ENCODE results near the gene ETV2.
"Not testable (repeated sequence)": the region's sequence is repeated elsewhere in the genome, so short reads cannot be mapped to it uniquely, and the experiment has no call there.

The ETV2 gene, protein sequence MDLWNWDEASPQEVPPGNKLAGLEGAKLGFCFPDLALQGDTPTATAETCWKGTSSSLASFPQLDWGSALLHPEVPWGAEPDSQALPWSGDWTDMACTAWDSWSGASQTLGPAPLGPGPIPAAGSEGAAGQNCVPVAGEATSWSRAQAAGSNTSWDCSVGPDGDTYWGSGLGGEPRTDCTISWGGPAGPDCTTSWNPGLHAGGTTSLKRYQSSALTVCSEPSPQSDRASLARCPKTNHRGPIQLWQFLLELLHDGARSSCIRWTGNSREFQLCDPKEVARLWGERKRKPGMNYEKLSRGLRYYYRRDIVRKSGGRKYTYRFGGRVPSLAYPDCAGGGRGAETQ

DNA sequence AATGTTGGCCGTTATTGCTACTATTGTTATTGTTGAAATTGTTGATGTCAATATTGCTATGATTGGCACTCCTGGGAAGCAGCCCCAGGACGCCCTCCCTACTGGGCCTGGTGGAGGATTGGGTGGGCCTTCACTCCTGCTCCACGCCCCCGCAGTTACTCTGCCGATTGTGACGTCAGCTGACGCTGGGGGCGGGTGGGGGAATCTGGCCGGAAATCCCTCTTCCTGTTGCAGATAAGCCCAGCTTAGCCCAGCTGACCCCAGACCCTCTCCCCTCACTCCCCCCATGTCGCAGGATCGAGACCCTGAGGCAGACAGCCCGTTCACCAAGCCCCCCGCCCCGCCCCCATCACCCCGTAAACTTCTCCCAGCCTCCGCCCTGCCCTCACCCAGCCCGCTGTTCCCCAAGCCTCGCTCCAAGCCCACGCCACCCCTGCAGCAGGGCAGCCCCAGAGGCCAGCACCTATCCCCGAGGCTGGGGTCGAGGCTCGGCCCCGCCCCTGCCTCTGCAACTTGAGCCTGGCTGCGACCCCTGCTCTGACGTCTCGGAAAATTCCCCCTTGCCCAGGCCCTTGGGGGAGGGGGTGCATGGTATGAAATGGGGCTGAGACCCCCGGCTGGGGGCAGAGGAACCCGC lies at the start of gene ETV2:
Gene ETV2, plus strand, starts transcription at position 231 of the 637 bp plus-strand sequence. CDS start 716 bp downstream, outside the sequence.
- peak; percentile 57 for DNase-seq

DNA sequence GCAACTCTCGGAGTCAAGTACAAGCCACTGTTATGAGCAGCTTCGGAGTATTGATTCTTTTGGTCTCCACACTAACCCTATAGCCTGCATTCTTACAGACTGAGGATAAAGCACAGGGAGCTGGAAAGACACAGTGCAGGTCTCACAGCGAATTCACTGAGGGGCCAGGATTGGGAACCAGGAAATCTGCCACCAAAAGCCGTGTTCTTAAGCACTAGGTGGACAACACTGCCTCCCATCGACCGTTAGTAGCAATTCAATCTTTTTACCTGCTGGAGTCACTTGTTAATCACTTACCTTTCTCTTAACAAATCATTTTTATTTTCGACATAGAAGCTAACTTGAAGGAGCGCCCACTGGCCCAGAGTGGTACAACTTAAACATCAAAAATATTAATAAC lies 49.3 kb upstream of the ETV2 start:
- no peak for DNase-seq

DNA sequence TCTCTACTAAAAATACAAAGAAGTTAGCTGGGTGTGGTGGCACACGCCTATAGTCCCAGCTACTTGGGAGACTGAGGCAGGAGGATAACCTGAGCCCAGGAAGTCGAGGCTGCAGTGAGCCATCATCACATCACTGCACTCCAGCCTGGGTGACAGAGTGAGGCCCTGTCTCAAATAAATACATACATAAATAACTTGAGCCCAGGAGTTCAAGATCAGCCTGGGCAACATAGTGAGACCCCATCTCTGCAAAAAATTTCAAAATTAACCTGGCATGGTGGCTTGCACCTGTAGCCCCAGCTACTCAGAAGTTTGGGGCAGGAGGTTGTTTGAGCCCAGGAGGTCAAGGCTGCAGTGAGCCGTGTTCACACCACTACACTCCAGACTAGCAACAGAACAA lies 46.5 kb upstream of the ETV2 start:
- not testable (repeated sequence) for DNase-seq

DNA sequence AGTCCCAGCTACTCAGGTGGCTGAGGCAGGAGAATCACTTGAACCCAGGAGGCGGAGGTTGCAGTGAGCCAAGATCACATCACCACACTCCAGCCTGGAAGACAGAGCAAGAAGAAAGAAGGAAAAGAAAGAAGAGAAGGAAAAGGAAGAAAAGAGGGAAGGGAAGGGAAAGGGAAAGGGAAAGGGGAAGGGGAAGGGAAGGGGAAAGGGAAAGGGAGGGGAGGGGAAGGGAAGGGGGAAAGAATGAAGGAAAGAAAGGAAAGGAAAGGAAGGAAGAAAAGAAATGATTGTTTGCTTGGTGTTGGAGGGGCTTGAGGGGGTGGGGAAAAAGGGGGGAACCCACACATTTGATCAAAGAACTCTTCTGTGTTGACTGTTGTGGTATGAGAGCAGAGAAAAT lies 45.6 kb upstream of the ETV2 start:
- DNase-seq: no peak

DNA sequence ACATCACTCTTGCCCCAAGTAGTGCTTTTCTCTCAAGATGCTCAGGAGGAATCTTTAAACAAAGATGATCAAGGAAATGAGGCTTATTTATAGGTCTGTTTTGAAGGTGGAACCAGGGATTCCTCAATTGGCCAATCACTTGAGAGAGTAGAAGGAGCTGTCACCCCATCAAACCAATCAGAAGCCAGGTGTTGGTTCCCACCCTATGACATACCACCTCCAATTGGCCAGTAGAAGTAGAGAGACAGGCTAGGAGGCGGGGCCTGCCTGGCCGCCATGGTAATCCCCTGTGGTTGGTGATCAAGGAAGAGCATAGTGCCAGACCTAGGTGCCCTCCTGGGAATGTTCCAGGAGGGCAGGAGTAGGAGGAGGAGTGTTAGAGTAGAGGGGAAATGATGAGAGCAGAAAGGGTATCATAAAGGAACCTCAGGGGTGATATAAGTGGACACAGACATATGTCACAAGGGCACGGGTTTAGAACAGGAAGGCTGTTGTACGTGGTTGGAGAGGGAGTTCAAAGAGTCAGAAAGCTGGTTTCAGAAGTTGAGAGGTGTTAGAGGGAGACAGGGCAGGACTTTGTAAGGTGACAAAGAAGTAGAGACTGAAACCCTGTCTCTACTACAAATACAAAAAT lies 45.1 kb upstream of the ETV2 start:
- DNase-seq: no peak

DNA sequence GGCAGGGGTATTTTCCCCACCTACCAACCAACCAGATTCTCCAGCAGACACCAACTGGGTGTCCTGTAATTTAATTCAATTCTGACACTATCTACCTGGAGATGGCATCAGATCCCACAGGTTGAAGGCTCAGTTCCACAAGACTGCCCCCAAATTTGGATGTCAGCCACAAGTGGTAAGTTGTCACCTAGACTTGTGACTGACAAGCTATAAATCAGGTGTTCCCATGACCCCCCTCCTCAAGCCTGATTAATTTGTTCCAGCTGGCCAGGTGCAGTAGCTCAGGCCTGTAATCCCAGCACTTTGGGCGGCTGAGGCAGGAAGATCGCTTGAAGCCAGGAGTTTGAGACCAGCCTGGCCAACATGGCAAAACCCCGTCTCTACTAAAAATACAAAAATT lies 39.6 kb upstream of the ETV2 start:
- no peak for DNase-seq

DNA sequence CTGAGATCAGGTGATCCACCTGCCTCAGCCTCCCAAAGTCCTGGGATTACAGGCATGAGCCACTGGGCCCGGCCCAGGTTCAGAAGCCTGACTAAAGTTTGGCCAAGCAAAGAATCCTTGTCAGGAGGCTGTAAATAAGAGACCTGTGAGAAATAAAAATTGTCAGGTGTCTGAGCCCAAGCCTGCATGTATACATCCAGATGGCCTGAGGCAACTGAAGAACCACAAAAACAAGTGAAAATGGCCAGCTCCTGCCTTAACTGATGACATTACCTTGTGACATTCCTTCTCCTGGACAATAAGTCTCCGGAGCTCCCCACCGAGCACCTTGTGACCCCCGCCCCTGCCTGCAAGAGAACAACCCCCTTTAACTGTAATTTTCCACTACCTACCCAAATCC lies 37.1 kb upstream of the ETV2 start:
- DNase-seq: not testable (repeated sequence)

DNA sequence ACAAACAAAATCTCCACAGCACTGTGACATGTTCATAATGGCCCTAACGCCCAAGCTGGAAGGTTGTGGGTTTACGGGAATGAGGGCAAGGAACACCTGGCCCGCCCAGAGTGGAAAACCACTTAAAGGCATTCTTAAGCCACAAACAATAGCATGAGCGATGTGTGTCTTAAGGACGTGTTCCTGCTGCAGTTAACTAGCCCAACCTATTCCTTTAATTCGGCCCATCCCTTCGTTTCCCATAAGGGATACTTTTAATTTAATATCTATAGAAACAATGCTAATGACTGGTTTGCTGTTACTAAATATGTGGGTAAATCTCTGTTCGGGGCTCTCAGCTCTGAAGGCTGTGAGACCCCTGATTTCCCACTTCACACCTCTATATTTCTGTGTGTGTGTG lies 34.4 kb upstream of the ETV2 start:
- DNase-seq: not testable (repeated sequence)

DNA sequence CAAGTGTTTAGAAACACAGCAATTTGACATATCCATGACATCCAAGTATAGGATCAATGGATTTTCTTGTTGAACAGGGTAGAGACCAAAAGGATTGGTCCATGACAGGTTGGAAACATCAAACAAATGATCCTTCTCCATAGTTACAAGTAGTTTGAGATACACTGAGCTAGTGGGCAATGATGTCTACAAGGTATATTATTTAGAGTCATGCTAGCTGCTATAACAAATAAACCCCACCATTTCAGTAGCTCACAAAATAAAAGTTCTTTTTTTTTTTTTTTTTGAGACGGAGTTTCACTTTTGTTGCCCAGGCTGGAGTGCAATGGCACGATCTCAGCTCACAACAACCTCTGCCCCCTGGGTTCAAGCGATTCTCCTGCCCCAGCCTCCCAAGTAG lies 33.9 kb upstream of the ETV2 start:
- no peak for DNase-seq

DNA sequence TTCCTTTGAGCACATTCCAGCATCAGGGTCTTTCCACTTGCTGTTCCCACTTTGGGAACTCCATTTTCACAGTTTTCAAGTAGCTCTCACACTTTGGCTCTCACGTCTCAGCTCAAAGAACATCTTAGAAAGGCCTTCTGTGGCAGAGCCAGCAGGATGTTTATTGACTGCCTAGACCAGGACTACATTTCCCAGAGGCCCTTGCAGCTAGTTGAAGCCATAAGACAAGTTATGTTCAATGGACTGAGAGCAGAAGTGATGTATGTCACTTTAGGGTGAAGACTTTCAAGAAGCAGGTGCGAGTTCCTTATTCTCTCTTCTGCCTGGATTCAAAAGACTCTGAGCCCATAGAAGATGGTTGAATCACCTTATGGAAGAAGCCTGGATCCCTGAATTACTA lies 33.3 kb upstream of the ETV2 start:
- no peak for DNase-seq

DNA sequence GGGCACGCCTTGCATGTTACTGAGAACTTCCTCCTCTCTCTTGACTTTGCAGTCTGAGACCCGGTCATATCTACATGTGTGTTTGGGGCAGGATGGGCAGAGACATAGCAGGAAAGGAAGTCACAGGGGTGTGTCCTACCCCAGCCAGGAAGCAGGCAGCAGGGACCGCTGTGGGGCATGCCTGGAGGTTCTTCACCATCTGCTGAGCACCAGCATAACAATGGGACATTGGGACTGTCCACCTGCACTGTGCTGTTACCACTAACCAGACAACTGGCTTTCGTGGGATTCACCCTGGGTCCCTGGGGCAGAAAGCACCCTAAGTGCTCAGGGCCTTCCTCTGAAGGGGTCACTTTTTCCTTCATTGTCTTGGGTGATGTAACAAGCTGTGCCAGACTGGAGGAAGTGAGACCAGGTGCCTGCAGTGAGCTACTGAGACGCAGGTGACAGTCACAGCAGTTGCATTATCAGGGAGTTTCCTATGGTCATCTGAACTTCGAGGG lies 31.6 kb upstream of the ETV2 start:
- peak; percentile 68 for DNase-seq

DNA sequence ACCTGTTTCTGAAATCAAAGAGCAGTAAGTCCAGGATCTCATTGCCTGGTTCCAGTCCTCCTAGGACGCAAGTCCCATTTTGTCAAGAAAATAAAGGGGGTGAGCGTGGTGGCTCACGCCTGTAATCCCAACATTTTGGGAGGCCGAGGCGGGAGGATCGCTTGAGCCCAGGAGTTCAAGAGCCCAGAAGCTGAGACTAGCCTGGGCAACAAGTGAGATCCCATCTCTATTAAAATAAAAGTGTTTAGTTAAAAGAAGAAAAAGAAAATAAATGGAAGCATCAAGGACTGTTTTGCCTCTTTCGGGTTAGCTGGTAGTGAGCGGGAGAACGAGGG lies 29.4 kb upstream of the ETV2 start:
- DNase-seq: no peak

DNA sequence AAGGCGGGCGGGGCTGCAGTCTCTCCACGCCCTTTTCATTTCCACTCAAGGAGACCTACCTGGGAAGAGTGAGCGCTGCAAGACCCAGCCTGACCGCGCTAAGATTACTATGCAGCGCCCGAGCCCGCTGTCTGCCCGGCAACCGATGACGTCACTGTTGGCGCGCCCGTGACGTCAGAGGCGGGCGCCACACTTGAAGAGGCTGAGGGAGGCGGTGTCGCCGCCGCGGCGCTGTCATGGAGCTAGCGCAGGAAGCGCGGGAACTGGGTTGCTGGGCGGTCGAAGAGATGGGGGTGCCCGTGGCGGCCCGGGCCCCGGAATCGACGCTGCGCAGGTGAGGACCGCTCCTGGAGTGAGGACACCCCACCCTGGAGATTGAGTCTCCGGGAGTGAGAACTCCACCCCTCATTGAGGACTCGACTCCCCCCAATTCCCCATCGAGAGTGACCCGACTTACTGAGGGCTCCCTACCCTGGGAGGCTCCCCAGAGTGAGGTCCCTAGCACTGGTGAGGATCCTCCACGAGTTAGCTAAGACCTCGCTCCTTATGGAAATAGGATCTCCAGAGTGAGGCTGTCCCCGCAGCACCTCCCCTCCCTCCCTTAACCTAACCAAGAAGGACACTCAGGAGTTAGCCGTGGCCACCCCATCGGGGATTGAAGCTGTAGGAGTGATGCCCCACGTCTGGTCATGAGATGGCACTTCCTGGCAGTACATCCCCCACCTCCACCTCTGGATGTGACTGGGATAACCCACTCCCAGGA lies 28.8 kb upstream of the ETV2 start, which contains the start of gene HAUS5:
Gene HAUS5, plus strand, starts transcription at position 177 of the 763 bp plus-strand sequence. Its CDS starts 60 bp downstream, at position 237.
- DNase-seq: peak; percentile 94

DNA sequence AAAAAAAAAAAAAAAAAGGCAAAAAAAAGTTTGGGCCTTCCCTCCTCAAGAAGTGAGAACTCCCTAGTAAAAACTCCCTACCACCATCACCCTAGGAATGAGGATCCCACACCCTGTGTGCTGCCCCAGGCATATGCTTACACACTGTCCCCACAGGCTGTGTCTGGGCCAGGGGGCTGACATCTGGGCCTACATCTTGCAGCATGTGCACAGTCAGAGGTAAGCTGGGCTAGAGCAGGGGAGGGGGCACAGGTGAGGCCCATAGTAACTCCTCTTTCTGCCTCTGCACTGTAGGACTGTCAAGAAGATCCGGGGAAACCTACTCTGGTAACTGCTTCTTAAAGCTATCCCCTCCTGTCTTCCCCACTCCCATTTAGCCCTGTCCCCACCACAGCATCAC lies 28.0 kb upstream of the ETV2 start:
- DNase-seq: no peak

DNA sequence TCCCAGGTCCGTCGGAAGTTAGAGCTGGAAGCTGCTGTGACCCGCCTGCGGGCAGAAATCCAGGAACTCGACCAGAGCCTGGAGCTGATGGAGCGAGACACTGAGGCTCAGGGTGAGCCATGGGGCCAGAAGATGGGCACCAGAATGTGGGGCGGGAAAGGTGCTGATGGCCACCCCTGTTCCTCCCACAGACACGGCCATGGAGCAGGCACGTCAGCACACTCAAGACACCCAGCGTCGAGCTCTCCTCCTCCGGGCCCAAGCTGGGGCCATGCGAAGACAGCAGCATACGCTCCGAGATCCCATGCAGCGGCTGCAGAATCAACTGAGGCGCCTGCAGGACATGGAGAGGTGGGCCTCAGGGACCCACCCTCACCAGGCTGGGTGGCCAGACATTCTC lies 26.5 kb upstream of the ETV2 start:
- DNase-seq: no peak

DNA sequence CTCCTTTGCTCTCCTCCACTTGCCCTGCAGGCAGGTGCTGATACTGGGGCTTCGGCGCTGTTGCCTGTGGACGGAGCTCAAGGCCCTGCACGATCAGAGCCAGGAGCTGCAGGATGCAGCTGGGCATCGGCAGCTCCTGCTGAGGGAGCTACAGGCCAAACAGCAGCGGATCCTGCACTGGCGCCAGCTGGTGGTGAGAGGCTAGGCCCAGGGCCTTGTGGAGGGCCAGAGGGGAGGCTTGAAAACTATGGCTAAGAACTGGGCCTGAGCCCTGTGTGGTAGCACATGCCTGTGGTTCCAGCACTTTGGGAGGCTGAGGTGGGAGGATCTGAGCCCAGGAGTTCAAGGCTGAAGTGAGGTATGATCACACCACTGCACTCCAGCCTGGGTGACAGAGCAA lies 22.7 kb upstream of the ETV2 start:
- no peak for DNase-seq

DNA sequence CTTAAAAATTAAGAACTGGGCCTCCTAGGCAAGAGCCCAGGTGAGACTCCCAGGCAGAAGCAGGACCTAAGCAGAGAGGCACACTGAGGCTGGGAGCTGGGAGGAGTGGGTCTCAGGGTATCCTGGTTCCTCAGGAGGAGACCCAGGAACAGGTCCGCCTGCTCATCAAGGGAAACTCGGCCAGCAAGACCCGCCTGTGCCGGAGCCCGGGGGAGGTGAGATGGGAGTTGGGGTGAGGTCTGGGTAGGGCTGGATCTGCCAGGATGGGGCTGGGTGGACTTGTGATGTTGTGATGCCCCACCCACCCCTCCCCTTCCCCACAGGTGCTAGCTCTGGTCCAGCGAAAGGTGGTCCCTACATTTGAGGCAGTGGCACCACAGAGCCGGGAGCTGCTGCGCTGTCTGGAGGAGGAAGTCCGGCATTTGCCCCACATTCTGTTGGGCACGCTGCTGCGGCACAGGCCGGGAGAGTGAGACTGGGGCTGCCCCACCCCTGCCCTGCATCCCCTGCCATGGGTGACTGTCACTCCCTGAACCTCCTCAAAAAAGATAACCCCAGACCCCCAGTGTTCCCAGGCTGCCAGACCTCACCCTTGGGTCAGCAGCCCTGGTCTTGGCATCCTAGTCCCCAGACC lies 22.1 kb upstream of the ETV2 start:
- DNase-seq: no peak

DNA sequence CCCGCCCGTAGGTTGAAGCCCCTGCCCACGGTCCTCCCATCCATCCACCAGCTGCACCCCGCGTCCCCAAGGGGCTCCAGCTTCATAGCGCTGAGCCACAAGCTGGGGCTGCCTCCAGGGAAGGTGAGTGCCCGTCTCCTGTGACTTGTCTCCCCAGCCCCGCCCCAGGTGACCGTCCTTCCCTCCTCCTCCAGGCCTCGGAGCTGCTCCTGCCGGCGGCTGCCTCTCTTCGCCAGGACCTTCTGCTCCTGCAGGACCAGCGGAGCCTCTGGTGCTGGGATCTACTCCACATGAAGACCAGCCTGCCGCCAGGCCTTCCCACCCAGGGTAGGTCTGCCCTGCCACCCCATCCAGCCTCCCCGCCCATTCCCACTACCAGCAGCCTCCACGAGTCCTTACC lies 21.5 kb upstream of the ETV2 start:
- DNase-seq: no peak

DNA sequence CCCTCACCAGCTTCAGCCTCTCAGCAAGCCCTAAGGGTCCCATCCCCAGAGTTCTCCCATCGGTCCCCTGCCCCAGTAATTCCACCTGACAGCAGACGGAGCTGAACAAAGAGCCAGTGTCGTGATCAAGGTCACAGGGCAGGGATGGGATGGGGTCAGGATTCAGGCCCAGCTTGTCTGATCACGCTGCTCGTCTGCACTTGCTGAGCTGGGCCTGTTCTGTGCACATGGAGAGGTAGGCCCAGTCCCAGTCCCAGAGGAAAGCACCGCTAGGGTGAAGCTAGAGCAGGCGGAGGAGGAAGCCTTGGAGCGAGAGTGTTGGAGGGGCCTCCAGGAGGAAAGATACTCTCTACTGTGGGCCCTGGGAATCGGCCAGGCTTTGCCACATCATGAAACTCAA lies 19.8 kb upstream of the ETV2 start:
- no peak for DNase-seq

DNA sequence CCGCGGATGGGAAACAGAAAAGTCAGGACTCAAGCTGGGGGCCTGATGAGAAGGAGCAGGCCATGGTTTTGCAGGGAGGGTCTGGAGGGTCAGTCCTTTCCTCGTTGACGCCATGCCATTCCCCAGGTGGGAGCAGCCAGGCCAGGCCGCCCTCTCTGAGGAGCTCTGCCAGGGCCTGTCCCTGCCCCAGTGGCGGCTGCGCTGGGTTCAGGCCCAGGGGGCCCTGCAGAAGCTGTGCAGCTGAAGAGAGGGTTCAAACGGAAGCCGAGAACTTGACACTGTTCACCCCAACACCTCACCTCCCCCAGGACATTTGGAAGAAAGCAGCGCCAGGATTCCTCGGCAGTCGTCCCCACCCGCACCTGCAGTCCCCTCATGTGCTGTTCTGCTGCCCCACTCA lies 18.8 kb upstream of the ETV2 start:
- DNase-seq: no peak

DNA sequence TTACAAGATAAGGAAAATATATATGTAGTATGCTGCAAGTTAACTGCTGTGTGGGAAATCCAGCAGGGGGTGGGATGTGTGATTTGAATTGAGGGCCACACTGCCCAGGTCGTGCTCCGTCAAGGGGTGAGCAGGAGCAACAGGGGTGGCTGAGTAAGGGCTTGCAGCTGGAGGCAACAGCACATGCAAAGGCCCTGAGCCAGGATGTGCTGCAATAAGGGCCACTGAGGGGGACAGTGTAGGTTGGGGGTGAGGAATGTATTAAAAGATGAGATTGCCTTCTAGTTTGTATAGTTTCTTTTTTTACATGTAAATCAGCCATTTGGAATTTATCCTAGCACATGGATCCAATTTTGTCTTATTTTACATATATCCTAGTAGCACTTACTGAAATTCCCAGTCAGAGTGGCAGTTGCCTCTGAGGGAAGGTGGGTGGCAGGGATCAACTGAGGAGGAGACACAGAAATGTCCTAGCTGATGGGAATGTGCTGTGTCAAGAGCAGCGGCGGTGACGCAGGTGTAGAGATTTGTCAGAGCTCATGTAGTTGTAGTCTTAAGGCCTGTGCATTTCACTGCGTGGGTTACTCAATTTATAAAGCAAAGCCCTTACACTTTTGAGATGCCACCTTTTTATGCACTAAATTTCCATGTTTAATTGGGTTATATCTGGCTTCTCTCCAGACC lies 18.1 kb upstream of the ETV2 start:
- no peak for DNase-seq

DNA sequence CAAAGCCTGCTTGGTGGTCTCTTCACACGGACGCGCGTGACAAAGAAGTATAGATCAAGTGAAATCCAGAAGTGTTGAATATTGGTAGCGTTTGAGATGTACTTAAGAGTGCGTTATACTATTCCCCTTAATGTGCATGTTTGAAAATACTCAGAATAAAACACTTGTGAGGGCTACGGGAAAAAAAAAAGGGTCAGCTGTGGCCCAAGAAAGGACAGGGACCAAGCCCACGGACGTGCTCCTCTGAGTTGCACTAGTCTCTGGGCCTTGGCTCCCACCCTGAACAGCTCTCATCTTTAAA lies 13.3 kb upstream of the ETV2 start:
- DNase-seq: no peak

All from CD4-positive, alpha-beta T cell treated with Interleukin-15 for 1 hour (primary cell).